GM18873 (cell line): ENCODE results near the gene PAPPA2.

Experiments used
- ATAC-seq: cut with Tn5 transposase; IDR thresholded peaks from one replicate; pipeline ENCODE4 v1.9.1; 2021; ENCODE audit warnings: mild to moderate bottlenecking, moderate library complexity, moderate number of reproducible peaks; ENCODE audit not compliant: unreplicated experiment, low FRiP score

Gene PAPPA2

DNA sequence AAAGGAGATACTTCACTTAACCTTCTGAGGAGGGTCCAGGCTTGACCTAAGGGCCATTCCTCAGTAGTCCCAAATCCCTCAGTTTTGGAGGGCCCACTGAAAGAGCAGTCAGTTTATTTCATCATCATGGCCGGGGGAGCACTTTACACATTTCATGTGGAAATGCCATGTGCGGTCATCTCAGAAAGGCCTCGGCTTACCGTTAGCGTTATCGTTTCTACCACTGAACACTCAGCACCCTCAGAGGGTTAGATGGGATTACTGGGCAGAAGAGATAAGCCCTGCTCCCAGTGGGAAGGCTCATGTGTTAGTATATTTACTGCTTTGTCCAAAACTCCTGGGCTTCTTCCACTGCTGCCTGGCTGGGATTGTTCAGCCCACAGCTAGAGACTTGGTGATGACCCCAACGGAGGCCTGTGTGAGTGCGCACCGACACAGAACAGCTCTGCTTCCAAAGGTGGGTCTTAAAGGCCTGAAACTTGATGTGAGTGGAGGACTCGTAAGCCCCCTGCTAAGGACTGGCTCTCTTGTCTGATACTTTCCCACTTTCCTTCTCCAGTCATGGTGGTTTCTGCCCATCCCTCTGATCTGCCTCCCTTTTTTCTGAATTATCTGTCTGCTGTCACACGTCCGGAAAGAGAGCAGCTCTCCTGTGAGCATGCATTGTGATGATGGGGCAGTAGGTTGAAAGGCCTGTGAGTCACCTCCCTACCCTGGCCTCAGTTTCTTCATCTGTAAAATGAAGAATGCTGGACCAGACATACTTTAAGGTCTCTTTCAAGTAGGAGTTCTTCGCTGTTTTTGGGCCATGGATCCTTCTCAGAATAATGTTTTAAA lies 417.0 kb downstream of the PAPPA2 start:
- ATAC-seq = no peak

DNA sequence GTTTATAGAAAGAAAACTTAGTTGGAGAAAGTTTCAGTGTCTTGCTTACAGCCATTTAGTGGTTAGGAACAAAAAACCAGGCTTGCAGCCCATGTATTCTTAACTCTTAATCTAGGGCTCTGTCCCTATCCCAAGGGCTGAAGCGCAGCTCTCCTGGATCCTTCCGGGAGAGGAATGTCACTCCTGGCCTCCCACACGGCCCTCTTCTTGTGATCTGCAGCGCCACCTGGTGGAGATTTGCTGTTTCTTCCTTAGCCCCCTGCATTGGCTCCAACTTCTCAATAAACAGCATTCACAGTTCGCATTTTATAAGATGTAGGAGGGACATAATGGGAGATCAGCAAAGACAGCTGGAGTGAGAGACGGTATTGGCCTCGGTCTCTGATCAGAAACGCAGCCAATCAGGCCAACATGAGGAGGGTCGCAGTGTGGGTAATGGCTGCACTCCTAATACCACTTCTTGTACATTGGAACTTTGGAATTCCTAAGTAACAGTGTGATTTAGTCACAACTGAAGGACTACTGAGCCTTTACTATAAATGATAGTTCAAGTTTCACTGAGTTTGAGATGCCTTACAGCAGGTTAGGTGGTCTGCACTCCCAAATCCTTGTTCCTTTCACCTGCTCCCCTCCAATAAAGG lies 418.1 kb downstream of the PAPPA2 start:
- no peak for ATAC-seq

DNA sequence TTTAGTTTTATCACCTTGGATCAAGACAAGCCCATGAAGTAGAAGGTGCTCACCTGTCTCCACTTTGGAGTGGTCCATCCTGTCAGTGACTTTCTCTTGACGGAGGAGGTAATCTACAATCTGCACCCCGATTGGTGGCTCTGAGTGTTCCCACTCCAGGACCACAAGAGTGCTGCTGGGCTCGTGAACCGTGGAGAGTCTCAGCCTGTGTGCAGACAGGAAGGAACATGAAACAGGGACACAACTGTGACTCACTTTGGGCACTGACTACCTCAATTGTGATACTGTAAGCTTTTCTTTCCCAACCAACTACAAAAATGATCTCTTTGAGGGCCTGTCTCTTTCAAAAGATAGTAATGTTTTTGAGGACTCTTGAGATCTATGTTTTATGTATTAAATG lies 421.3 kb downstream of the PAPPA2 start:
- ATAC-seq = no peak

DNA sequence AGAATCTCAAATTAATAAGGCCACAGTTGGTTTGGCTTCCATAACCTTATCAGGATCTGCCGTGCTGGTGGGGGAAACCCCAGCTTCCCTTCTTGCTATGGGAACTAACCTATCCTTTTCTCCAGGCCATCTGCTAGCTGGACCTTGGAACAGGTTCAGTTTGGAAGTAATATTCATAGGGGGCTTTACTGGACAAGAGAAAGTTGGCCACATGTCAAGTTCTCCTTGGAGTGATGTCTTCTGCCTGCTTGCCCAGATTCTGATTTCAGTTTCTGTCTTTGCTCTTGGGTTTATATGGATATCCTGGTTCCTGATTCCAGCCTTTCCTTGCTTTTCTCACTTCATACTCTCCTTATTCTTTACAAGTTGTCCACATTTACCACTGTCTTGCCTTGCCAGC lies 421.9 kb downstream of the PAPPA2 start:
- ATAC-seq = no peak

DNA sequence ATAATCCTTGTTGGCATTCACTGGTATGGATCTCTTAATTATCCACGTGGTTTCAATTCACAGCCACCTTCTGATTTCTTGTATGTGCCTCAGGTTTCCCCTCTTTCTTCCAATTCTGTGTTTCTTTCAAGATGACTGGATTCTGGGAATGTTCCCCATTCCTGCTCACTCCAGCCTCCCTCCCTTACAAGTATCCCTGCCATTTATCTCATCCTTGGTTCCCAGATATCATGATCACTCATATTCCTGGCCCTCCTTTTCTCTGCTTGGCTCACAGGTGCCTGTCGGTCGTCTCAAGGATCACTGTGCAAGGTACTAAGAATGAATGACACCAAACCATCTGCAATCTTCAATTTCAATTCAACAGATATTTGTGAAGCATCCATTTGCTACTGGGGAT lies 422.4 kb downstream of the PAPPA2 start:
- no peak for ATAC-seq

DNA sequence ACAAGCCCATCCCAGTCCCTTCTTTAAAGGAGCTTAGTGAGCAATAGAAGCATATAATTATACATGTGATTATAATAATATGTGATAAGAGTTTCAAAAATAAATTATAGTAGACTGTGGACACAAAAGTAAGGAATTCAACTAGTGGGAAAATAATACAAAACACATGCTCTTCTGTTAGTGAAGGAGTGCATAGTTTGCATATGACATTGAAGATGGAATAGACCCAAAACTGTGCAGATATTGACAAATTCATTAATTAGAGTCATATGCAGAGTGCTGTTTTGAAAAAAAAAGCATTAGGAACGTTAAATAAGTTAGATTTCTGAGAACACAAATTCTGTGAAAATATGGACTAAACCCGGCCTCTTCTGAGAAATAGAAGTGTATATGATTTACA lies 422.8 kb downstream of the PAPPA2 start:
- ATAC-seq = no peak

DNA sequence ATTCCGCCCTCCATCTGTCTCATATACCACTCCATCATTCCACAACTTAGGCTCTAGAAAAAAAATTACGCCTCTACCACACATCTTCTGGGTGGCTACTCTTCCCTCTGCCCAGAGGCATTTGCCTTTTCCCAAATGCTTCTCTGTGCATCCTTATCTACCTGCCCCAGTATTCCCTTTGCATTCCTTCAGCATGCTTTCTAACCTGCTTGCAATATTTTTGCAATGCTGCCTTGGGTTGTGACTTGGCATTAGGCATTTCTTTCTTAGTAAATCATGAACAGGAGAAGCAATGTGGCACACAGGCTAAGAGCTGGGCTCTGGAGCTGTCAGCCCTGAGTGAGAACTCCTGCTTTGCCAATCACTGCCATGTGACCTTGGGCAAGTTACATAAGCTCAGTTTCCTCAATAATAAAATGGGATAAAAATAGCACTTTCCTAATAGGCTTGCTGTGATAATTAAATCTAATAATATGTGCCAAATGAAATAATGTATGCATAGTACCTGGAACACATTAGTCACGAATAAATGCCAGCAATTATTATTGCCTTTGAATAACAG lies 425.6 kb downstream of the PAPPA2 start:
- no peak for ATAC-seq

DNA sequence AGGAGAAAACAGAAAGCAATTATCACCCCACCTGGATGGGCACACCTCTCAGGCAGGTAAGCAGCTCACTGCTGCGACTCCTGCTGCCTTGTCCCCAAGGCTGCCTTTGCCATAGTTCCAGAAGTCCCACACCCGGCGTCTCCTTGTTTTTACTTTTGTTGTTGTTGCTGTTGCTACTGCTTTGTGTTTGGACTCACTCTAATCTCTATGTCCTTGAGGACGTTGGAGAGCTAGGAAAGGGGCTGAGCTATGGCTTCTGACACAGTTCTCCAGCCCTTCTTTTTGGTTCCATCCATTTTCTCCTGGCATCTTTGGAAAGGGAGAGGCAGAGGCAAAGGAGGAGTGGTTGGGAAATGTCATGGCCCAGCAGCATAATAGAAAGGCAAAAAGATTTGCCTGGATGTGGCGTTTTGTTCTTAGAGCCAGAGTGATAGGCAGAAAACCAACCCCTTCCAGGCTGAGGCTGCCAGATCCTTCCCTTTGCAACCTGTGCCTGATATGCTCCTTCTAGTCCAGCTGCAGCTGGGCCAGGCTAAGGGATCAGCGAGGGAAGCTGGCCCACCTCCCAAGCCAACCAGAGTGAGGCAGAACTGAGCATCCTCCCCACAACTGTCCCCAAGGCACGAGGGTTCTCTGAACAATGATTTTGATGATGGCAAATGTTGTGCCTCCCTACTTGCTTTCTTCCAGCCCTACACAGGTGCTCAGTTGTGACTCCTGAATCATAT lies 430.8 kb downstream of the PAPPA2 start:
- no peak for ATAC-seq

DNA sequence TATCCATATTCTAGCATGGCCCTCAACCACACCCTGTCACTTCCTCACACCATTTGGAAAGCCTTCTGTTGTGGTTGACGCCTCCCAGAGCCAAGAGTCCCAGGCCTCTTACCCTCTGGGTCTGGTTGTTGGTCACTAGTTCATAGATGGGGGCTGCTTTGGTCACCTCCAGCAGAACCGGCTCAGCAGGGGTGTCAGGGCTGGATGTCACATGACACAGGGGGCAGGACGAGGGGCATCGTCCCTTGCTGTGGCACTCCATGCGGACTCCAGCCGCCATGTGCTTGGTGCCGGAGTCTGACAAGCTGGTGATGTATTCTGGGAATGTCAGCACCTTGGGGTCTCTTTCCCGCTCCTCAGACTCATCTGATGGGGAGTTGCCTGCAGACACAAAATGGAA lies 431.5 kb downstream of the PAPPA2 start:
- ATAC-seq = no peak
